GM12874 (cell line): ENCODE measurements around the gene ST3GAL3.

Experiments used
- CTCF ChIP-seq: IDR thresholded peaks from 2 replicates; pipeline ENCODE4 v1.5.1; 2011; ENCODE audit warnings: low read depth, mild to moderate bottlenecking, control low read depth, low read length, moderate library complexity; ENCODE audit not compliant: insufficient read depth

The ST3GAL3 gene

GRCh38 chr1:43931711-43932660, 224.7 kb downstream of the ST3GAL3 start:
- TF ChIP-seq CTCF, result no peak

- no peak for TF ChIP-seq CTCF
These were observed 225.6 kb downstream of the ST3GAL3 start for GRCh38 chr1:43932786-43933385.

- TF ChIP-seq CTCF, result no peak
These were observed 226.2 kb downstream of the ST3GAL3 start, which contains the start of gene ARTN for GRCh38 chr1:43933386-43934100. Gene ARTN, plus strand, starts transcription at chr1:43933801. Its CDS starts 1,856 bp downstream, at chr1:43935657.

GRCh38 chr1:43934101-43934985, 227.0 kb downstream of the ST3GAL3 start:
- peak; percentile 94 for TF ChIP-seq CTCF

- no peak for TF ChIP-seq CTCF
These were observed 227.6 kb downstream of the ST3GAL3 start for GRCh38 chr1:43934986-43935324.

- no peak for TF ChIP-seq CTCF
These were observed 228.5 kb downstream of the ST3GAL3 start for GRCh38 chr1:43935711-43936427.
